Epithelial cell of proximal tubule (primary cell): ENCODE measurements around the gene LPIN1. TPM values are rescaled to one million over a fixed set of nuclear protein-coding genes. Genes with fewer than 3 reads are reported as not detected.

ENCODE experiments used
- DNase-seq: peaks from one replicate; pipeline ENCODE4 v3.0.0-alpha.2; 2011; ENCODE audit warnings: low read depth
- H3K4me3 ChIP-seq: 2 replicates; pipeline ENCODE4 v1.5.1; 2011; ENCODE audit warnings: low read depth, mild to moderate bottlenecking, low read length
- total RNA-seq: library from RNA; depleted of rRNA; stranded (reverse); fragments of >200 nt; gene quantifications from 2 replicates; pipeline ENCODE4 v1.2.3, GENCODE V29; 2015
- TF ChIP-seq, protein P1 (sequence below): conservative IDR thresholded peaks from 2 replicates; pipeline ENCODE4 v1.5.1; 2012; ENCODE audit warnings: low read depth, mild to moderate bottlenecking, low read length

Gene LPIN1
- total RNA-seq, 1 donor from 2014 or later: 33.8 TPM

GRCh38 chr2:11738589-11739436 lies 7.6 kb upstream of the LPIN1 start:
- TF ChIP-seq, protein P1, sequence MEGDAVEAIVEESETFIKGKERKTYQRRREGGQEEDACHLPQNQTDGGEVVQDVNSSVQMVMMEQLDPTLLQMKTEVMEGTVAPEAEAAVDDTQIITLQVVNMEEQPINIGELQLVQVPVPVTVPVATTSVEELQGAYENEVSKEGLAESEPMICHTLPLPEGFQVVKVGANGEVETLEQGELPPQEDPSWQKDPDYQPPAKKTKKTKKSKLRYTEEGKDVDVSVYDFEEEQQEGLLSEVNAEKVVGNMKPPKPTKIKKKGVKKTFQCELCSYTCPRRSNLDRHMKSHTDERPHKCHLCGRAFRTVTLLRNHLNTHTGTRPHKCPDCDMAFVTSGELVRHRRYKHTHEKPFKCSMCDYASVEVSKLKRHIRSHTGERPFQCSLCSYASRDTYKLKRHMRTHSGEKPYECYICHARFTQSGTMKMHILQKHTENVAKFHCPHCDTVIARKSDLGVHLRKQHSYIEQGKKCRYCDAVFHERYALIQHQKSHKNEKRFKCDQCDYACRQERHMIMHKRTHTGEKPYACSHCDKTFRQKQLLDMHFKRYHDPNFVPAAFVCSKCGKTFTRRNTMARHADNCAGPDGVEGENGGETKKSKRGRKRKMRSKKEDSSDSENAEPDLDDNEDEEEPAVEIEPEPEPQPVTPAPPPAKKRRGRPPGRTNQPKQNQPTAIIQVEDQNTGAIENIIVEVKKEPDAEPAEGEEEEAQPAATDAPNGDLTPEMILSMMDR: peak; percentile 71
- H3K4me3 ChIP-seq: no peak overlapping the region
- peak; percentile 64 for DNase-seq

GRCh38 chr2:11740723-11741122 lies 5.7 kb upstream of the LPIN1 start:
- TF ChIP-seq, protein P1: no peak
- no peak overlapping the region for H3K4me3 ChIP-seq
- no peak for DNase-seq

GRCh38 chr2:11742317-11742701 lies 4.1 kb upstream of the LPIN1 start:
- no peak for DNase-seq
- TF ChIP-seq, protein P1: no peak
- H3K4me3 ChIP-seq: no peak overlapping the region

DNA sequence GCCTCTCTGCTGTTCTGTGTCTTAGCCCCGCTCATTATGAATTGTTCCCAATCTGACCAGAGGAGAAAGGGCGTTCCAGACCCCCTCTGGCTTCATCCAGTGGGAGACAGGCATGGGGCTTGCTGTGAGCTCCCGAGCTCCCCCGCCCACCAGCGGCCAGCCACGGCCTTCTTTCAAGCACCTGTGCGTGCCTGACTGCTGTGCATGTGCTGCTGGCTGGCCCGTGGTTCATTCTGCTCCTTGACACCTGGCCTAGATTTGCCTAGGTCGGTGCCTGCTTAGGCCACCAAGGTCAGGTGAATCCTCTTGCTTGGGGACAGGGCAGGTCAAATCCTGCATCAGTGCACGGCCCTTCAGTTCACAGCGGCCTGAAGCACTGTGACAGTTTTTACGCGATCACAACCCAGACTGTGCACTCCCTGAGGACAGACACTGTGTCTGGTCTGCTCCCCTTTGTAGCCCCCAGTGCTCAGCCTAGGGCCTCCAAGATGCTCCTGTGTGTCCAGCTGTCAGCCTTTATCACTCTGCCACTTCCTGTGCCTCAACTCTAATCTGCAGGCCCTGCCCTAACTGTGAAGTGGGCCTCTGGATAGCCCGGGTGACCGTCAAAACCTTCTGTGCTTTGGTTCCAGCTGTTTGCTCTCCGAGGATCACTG lies 3.6 kb upstream of the LPIN1 start:
- H3K4me3 ChIP-seq: no peak overlapping the region

DNA sequence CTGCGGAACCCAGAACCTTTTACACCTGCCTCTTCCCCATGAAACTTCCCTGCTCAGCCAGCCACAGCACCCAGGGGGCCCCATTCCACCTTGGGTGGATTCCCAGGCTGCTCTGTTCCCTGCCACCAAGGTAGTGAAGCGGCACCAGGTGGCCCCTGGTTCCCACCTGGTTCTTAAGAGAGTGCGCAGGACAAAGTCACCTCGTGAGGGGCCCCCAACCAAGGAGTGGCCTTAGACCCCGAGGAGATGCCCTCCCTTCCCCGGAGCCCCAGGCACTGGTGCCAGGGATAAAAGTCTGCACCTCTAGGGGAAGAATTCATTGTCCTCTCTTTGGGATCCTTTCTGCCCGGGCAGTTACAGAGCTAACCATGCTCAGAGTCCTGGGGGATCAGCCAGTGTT lies 3.1 kb upstream of the LPIN1 start:
- TF ChIP-seq, protein P1: no peak
- DNase-seq: no peak
- H3K4me3 ChIP-seq: no peak overlapping the region

More for the DNA sequence above, 3.6 kb upstream of the LPIN1 start:
- no peak for DNase-seq
- TF ChIP-seq, protein P1: no peak

DNA sequence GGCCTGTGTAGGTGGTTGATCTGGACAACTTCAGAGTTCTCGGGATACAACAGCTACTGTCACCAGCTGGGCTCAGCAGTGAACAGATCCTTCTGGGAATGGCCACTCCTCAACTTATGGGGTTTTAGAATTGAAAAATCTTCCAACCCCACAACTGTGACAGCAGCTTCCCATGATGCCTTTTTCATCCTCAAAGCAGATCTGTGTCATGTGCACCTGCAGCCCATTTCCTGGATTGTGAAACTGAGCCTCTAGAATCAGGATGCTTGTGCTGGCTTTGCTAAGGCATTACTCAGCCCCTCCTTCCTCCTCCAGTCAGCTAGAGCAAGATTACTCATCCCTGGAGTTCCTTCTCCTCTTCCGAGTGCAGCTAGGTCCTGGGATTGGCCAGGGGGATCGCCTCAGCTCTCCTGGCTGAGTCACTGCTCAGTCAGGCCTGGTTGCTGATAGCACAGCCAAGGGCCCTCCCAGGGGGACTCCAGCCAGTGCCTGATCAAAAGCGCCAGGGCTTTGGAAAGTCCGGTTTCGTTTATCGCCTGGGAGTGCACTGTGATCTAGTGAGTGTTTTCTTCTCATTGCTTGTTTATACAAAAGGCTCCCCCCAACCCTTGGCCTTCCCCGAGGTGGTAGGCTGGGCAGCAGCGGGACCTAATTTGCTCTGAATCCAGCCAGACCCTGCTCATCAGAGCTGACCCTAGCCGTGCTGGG lies 2.4 kb upstream of the LPIN1 start:
- peak overlapping the region; percentile 43 for H3K4me3 ChIP-seq
- DNase-seq: peak; percentile 97
- TF ChIP-seq, protein P1: no peak
